ENCODE data around the gene PANX2.

DNA sequence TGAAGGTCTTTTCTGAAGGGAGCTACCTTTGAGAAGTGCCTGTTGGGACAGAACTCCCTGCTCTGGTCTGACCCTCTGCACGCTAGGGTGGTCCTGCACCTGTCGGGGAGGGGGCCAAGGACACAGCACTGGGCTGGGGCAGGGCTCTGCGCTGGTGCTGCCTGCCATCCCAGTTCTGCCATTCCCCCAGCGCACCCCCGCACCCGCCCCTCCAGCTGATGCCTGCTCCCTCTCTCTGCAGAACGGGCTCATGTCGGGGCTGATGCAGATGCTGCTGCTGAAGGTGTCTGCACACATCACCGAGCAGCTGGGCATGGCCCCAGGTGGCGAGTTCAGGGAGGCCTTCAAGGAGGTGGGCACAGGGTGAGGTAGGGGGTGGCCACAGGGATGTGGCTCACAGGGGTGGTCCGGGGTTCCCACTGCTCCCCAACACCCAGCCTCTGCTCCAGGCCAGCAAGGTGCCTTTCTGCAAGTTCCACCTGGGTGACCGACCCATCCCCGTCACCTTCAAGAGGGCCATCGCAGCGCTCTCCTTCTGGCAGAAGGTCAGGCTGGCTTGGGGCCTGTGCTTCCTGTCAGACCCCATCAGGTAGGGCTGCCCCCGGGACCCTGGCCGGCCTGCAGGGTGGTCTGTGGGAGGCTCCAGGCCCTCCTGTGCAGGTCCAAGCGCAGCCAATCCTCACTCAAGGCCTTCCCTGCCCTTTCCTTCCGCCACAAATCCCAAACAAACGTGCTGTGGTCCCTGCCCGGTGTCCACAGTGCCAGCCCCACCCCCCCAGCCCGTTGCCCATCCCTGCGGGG is 26.7 kb downstream of the PANX2 start:
- TF ChIP-seq, protein P1, sequence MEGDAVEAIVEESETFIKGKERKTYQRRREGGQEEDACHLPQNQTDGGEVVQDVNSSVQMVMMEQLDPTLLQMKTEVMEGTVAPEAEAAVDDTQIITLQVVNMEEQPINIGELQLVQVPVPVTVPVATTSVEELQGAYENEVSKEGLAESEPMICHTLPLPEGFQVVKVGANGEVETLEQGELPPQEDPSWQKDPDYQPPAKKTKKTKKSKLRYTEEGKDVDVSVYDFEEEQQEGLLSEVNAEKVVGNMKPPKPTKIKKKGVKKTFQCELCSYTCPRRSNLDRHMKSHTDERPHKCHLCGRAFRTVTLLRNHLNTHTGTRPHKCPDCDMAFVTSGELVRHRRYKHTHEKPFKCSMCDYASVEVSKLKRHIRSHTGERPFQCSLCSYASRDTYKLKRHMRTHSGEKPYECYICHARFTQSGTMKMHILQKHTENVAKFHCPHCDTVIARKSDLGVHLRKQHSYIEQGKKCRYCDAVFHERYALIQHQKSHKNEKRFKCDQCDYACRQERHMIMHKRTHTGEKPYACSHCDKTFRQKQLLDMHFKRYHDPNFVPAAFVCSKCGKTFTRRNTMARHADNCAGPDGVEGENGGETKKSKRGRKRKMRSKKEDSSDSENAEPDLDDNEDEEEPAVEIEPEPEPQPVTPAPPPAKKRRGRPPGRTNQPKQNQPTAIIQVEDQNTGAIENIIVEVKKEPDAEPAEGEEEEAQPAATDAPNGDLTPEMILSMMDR (conservative IDR thresholded peaks at IDR 0.05; ENCODE audit: low read depth in 2 of 2), result no peak
- TF ChIP-seq EZH2 (IDR thresholded peaks at IDR 0.05; ENCODE audit: low read depth, unreplicated experiment), result no peak
- no peak for TF ChIP-seq CREB1 (CRISPR knock-in tag; IDR thresholded peaks at IDR 0.05; ENCODE audit: low read depth)
- TF ChIP-seq POLR2AphosphoS5 (IDR thresholded peaks at IDR 0.05; ENCODE audit: low read depth), result no peak
